Measurements from ENCODE around the gene S100A12.

- no peak for TF ChIP-seq CTCF (IDR thresholded peaks at IDR 0.05 in 4 of 5, conservative IDR thresholded peaks at IDR 0.05 in 1 of 5)
- no peak for TF ChIP-seq POLR2A (IDR thresholded peaks at IDR 0.05)
Observed at GRCh38 chr1:153374071-153374470, 1.4 kb downstream of the S100A12 start.
